ENCODE results near the gene MLPH. TPM values are rescaled to one million over a fixed set of nuclear protein-coding genes. Genes with fewer than 3 reads are reported as not detected.

MLPH gene
- total RNA-seq, 2 experiments from 2014 or later: 0.39 TPM; not detected in 1

DNA sequence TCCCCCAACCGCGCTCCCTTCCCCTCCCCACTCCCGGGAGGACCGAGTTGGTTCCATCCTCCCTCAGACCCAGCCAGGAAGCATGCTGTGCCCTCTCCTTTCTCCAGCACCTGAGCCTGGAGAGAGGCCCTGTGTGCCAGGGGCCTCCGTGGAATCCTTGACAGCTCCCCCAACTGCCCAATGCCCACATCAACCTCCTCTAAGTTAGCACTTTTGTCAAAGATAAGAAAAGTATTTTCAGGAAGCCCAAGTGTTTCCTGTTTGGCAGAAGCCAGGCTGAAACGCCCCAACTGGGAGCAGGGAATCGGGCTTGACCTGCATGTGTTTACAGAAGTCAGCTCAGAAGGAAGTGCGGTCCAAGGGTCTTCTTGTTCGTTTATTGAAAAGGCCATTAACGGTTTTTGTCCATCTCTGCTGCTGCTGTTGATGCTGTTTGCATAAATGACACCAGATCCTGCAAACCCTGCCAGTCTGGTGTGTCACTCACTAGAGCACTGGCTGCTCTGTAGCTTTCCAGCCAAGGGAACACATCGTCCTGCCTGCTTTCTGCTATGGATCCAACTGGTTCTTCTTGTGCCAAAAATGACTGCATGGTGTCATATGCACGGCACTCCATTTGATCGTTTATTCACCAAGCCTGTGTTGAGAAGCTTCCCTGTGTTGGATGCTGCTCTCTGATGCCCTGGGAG, 37.7 kb upstream of the MLPH start:
- Mint-ChIP-seq H3K4me3 (no peak overlapping the region), H3K27ac (no peak overlapping the region), H3K9me3 (no peaks in the 10 kb centered on the region), H3K36me3 (ENCODE audit: low read depth) (no peaks in the 10 kb centered on the region), H3K27me3 (no peaks in the 10 kb centered on the region), H3K4me1 (ENCODE audit: low read depth) (peaks cover 34% of the 10 kb centered on the region)
- no peaks in the 10 kb centered on the region for H3K9me3 ChIP-seq (ENCODE audit: control insufficient read depth in 1 of 2, insufficient read depth in 1 of 2, low read length in 2 of 2)
- no peak overlapping the region for H3K27ac ChIP-seq (ENCODE audit: low read depth in 1 of 2, low read length in 2 of 2)
- H3K4me1 ChIP-seq (ENCODE audit: insufficient read depth, low read length): peaks cover 7% of the 10 kb centered on the region
- no peaks in the 10 kb centered on the region for H3K36me3 ChIP-seq (ENCODE audit: insufficient read depth, low read length)
- no peak overlapping the region for H3K4me3 ChIP-seq (ENCODE audit: low read length)
- CTCF ChIA-PET: interaction anchor here (1.1 kb wide), 1 partner anchor 28 kb away, joined by 3 read pairs; no protein-coding TSS in a partner anchor
- ATAC-seq (ENCODE audit: poor library complexity): no peak
- POLR2A ChIA-PET: interaction anchor here (1.2 kb wide), 1 partner anchor 14 kb away, joined by 3 read pairs; no protein-coding TSS in a partner anchor
- H3K27me3 ChIP-seq (ENCODE audit: control insufficient read depth in 1 of 2, insufficient read depth in 2 of 2, low read length in 2 of 2): no peaks in the 10 kb centered on the region
- TF ChIP-seq, protein P1, sequence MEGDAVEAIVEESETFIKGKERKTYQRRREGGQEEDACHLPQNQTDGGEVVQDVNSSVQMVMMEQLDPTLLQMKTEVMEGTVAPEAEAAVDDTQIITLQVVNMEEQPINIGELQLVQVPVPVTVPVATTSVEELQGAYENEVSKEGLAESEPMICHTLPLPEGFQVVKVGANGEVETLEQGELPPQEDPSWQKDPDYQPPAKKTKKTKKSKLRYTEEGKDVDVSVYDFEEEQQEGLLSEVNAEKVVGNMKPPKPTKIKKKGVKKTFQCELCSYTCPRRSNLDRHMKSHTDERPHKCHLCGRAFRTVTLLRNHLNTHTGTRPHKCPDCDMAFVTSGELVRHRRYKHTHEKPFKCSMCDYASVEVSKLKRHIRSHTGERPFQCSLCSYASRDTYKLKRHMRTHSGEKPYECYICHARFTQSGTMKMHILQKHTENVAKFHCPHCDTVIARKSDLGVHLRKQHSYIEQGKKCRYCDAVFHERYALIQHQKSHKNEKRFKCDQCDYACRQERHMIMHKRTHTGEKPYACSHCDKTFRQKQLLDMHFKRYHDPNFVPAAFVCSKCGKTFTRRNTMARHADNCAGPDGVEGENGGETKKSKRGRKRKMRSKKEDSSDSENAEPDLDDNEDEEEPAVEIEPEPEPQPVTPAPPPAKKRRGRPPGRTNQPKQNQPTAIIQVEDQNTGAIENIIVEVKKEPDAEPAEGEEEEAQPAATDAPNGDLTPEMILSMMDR (IDR thresholded peaks at IDR 0.05): no peak
- intact Hi-C loops (cut with DNase I, micrococcal nuclease): no loop called here
- DNase-seq: no peak

GRCh38 chr2:237450108-237450507, 36.9 kb upstream of the MLPH start:
- no peak overlapping the region for H3K27ac ChIP-seq (ENCODE audit: low read depth in 1 of 2, low read length in 2 of 2)
- no peak overlapping the region for H3K4me3 ChIP-seq (ENCODE audit: low read length)
- ChIA-PET CTCF (interaction anchor here (1.1 kb wide), 1 partner anchor 29 kb away, joined by 3 read pairs; no protein-coding TSS in a partner anchor), POLR2A (no interaction called here)
- DNase-seq: no peak
- H3K4me1 ChIP-seq (ENCODE audit: insufficient read depth, low read length): peaks cover 7% of the 10 kb centered on the region
- no peaks in the 10 kb centered on the region for H3K36me3 ChIP-seq (ENCODE audit: insufficient read depth, low read length)
- Mint-ChIP-seq H3K36me3 (ENCODE audit: low read depth) (no peaks in the 10 kb centered on the region), H3K4me1 (ENCODE audit: low read depth) (peaks cover 26% of the 10 kb centered on the region), H3K4me3 (no peak overlapping the region), H3K27ac (no peak overlapping the region), H3K27me3 (no peaks in the 10 kb centered on the region), H3K9me3 (no peaks in the 10 kb centered on the region)
- ATAC-seq (ENCODE audit: poor library complexity): no peak
- TF ChIP-seq, protein P1 (IDR thresholded peaks at IDR 0.05): no peak
- intact Hi-C loops (cut with DNase I, micrococcal nuclease): no loop called here
- H3K27me3 ChIP-seq (ENCODE audit: control insufficient read depth in 1 of 2, insufficient read depth in 2 of 2, low read length in 2 of 2): no peaks in the 10 kb centered on the region
- no peaks in the 10 kb centered on the region for H3K9me3 ChIP-seq (ENCODE audit: control insufficient read depth in 1 of 2, insufficient read depth in 1 of 2, low read length in 2 of 2)

DNA sequence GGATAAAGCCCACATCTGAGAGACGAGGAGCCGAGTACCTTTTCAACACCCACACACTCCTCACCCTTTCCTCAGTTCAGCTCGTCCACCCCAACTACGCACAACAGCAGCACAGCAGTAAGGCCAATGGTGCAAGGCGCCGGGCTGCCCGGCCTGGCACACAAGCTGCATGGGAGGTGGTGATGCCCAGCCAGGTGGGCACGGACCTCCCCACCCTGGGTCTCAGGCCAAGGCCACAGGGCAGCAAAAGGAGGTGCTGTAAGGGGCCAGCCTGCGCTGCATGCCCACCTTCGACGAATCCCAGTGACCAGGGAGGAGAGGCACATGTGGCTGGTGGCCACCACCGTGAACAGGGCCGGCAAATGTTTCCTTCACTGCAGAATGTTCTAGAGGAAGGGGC, 36.5 kb upstream of the MLPH start:
- Histone ChIP-seq H3K27ac (ENCODE audit: low read depth in 1 of 2, low read length in 2 of 2) (no peak overlapping the region), H3K9me3 (ENCODE audit: control insufficient read depth in 1 of 2, insufficient read depth in 1 of 2, low read length in 2 of 2) (no peaks in the 10 kb centered on the region), H3K36me3 (ENCODE audit: insufficient read depth, low read length) (no peaks in the 10 kb centered on the region), H3K27me3 (ENCODE audit: control insufficient read depth in 1 of 2, insufficient read depth in 2 of 2, low read length in 2 of 2) (no peaks in the 10 kb centered on the region), H3K4me3 (ENCODE audit: low read length) (no peak overlapping the region), H3K4me1 (ENCODE audit: insufficient read depth, low read length) (peaks cover 7% of the 10 kb centered on the region)
- ChIA-PET CTCF (interaction anchor here (1.3 kb wide), 1 partner anchor 29 kb away, joined by 6 read pairs; no protein-coding TSS in a partner anchor), POLR2A (interaction anchor here (0.9 kb wide), 1 partner anchor 9 kb away, joined by 3 read pairs; no protein-coding TSS in a partner anchor)
- ATAC-seq (ENCODE audit: poor library complexity) (no peak), DNase-seq (no peak)
- H3K4me1 Mint-ChIP-seq (ENCODE audit: low read depth): peaks cover 21% of the 10 kb centered on the region
- intact Hi-C loops (cut with DNase I, micrococcal nuclease): no loop called here
- H3K36me3 Mint-ChIP-seq (ENCODE audit: low read depth): no peaks in the 10 kb centered on the region
- no peak overlapping the region for H3K4me3 Mint-ChIP-seq
- TF ChIP-seq, protein P1 (IDR thresholded peaks at IDR 0.05): no peak
- no peaks in the 10 kb centered on the region for H3K9me3 Mint-ChIP-seq
- no peak overlapping the region for H3K27ac Mint-ChIP-seq
- no peaks in the 10 kb centered on the region for H3K27me3 Mint-ChIP-seq
